Measurements from ENCODE around the gene TCF4. TPM values are rescaled to one million over a fixed set of nuclear protein-coding genes. Genes with fewer than 3 reads are reported as not detected.
A peak's percentile ranks its signal among the peaks of the same experiment; 100 is the strongest.

Gene TCF4
- total and polyA plus RNA-seq, 2 experiments from 2014 or later: 77.7 to 89.2 TPM

- H3K36me3 Mint-ChIP-seq (ENCODE audit: low read depth): peaks cover 3% of the 10 kb centered on the region; the same call in 1 of the 3 replicates
- H3K36me3 ChIP-seq (ENCODE audit: insufficient read depth): no peaks in the 10 kb centered on the region
- no peak overlapping the region for H3K4me2 ChIP-seq
- no peak overlapping the region for H3K4me3 Mint-ChIP-seq
- ATAC-seq: no peak
- no peaks in the 10 kb centered on the region for H4K20me1 ChIP-seq (replicated peaks; ENCODE audit: insufficient read depth)
- no peaks in the 10 kb centered on the region for H3K79me2 ChIP-seq (replicated peaks; ENCODE audit: insufficient read depth)
- H3K9me2 ChIP-seq (ENCODE audit: insufficient read depth): 0 out of 2 replicates have a peak, but pooled peaks cover 17% of the 10 kb centered on the region
- H3K9me3 Mint-ChIP-seq: peaks cover 5% of the 10 kb centered on the region; the same call in 2 of the 3 replicates
- no peak overlapping the region for H3K27ac Mint-ChIP-seq
- H3K27ac ChIP-seq (ENCODE audit: low read depth): no peak overlapping the region
- DNase-seq (ENCODE audit: low spot score): no peak
- H3K4me1 ChIP-seq (ENCODE audit: insufficient read depth): no peaks in the 10 kb centered on the region
- H3K27me3 Mint-ChIP-seq (ENCODE audit: insufficient read depth, low read depth, poor library complexity): peaks cover 2% of the 10 kb centered on the region
- H2AFZ ChIP-seq: no peak overlapping the region
- no peak overlapping the region for H3K4me3 ChIP-seq
- peaks cover under 1% of the 10 kb centered on the region; the same call in 1 of the 3 replicates for H3K4me1 Mint-ChIP-seq
- no peak for TF ChIP-seq NANOG (IDR thresholded peaks at IDR 0.05; ENCODE audit: borderline replicate concordance)
- TF ChIP-seq REST (IDR thresholded peaks at IDR 0.05; ENCODE audit: unreplicated experiment): no peak
- TF ChIP-seq CREB1 (CRISPR knock-in tag; IDR thresholded peaks at IDR 0.05; ENCODE audit: low read depth): no peak
- no peak for TF ChIP-seq POLR2AphosphoS5 (IDR thresholded peaks at IDR 0.05; ENCODE audit: low read depth)
- TF ChIP-seq ZNF331 (CRISPR knock-in tag; IDR thresholded peaks at IDR 0.05; ENCODE audit: low read depth): peak; percentile 92
- TF ChIP-seq ZNF114 (CRISPR knock-in tag; IDR thresholded peaks at IDR 0.05): no peak
- no peak for TF ChIP-seq CTCF (conservative IDR thresholded peaks at IDR 0.05; ENCODE audit: low read depth in 2 of 2)
- no peak for TF ChIP-seq ETS1 (IDR thresholded peaks at IDR 0.05)
- H3F3A ChIP-seq (replicated peaks; ENCODE audit: low read depth): no peaks in the 10 kb centered on the region
- H3K27me3 ChIP-seq (ENCODE audit: insufficient read depth): no peaks in the 10 kb centered on the region
These were observed 385.6 kb downstream of the TCF4 start for GRCh38 chr18:55202232-55202917.

Data from GM23338 (cell line).